GM21515 (cell line): Measurements from ENCODE around the gene PPM1N.

Source experiments
- ATAC-seq: cut with Tn5 transposase; IDR thresholded peaks from one replicate; pipeline ENCODE4 v1.9.1; 2021; ENCODE audit not compliant: unreplicated experiment

The PPM1N gene

GRCh38 chr19:45488708-45489107 lies 9.5 kb upstream of the PPM1N start:
- no peak for ATAC-seq

GRCh38 chr19:45489216-45489855 lies 8.9 kb upstream of the PPM1N start:
- no peak for ATAC-seq

- no peak for ATAC-seq
Measured at GRCh38 chr19:45492137-45492626, 6.1 kb upstream of the PPM1N start.

GRCh38 chr19:45492627-45493470 lies 5.4 kb upstream of the PPM1N start:
- no peak for ATAC-seq

GRCh38 chr19:45494261-45494916 lies 3.9 kb upstream of the PPM1N start:
- ATAC-seq = no peak

- ATAC-seq = no peak
Measured at GRCh38 chr19:45495178-45495577, 3.1 kb upstream of the PPM1N start.

- peak; percentile 19 for ATAC-seq
Measured at GRCh38 chr19:45496349-45496953, 1.8 kb upstream of the PPM1N start.

GRCh38 chr19:45497791-45498190 lies 452 bp upstream of the PPM1N start:
- ATAC-seq = no peak

GRCh38 chr19:45499196-45500180 lies 1.2 kb downstream of the PPM1N start:
- ATAC-seq = no peak

- no peak for ATAC-seq
Measured at GRCh38 chr19:45500918-45501729, 2.9 kb downstream of the PPM1N start.

- ATAC-seq = no peak
Measured at GRCh38 chr19:45501730-45502014, 3.4 kb downstream of the PPM1N start.

- ATAC-seq = no peak
Measured at GRCh38 chr19:45502111-45502510, 3.9 kb downstream of the PPM1N start.

- ATAC-seq = no peak
Measured at GRCh38 chr19:45503909-45504308, 5.7 kb downstream of the PPM1N start.

GRCh38 chr19:45505151-45505995 lies 7.1 kb downstream of the PPM1N start:
- no peak for ATAC-seq

GRCh38 chr19:45505996-45506245 lies 7.7 kb downstream of the PPM1N start:
- ATAC-seq = no peak

- peak; percentile 48 for ATAC-seq
Measured at GRCh38 chr19:45506246-45506988, 8.2 kb downstream of the PPM1N start.

- peak; percentile 47 for ATAC-seq
Measured at GRCh38 chr19:45506989-45507871, 9.0 kb downstream of the PPM1N start, which contains the start of gene VASP. VASP (plus strand) TSS chr19:45507479; CDS start chr19:45507772, 293 bp downstream.
